Fibroblast of villous mesenchyme (primary cell): ENCODE measurements around the gene CIITA. TPM values are rescaled to one million over a fixed set of nuclear protein-coding genes. Genes with fewer than 3 reads are reported as not detected.

ENCODE experiments used
- DNase-seq: peaks from one replicate; pipeline ENCODE4 v3.0.0-alpha.2; 2010; ENCODE audit warnings: low read depth
- H3K4me3 ChIP-seq: 2 replicates; pipeline ENCODE4 v1.5.1; 2011; ENCODE audit warnings: low read depth, mild to moderate bottlenecking, low read length
- CTCF ChIP-seq: IDR thresholded peaks from 2 replicates; pipeline ENCODE4 v1.5.1; 2012; ENCODE audit warnings: low read depth, mild to moderate bottlenecking, low read length; ENCODE audit not compliant: insufficient read depth
- total RNA-seq: library from RNA; depleted of rRNA; stranded (reverse); fragments of >200 nt; gene quantifications from 2 replicates; pipeline ENCODE4 v1.2.3, GENCODE V29; 2012

The CIITA gene
- total RNA-seq, 1 donor, result under 0.01 TPM

- no peak for TF ChIP-seq CTCF
- DNase-seq, result no peak
- no peak overlapping the region for H3K4me3 ChIP-seq
These were observed 91.5 kb downstream of the CIITA start for GRCh38 chr16:10968498-10968897.

- TF ChIP-seq CTCF, result no peak
These were observed 92.6 kb downstream of the CIITA start for GRCh38 chr16:10969615-10970014.

GRCh38 chr16:10970065-10970464 is 93.1 kb downstream of the CIITA start:
- no peak for DNase-seq

More at GRCh38 chr16:10969615-10970014, 92.6 kb downstream of the CIITA start:
- DNase-seq, result no peak
- H3K4me3 ChIP-seq, result no peak overlapping the region

GRCh38 chr16:10971560-10971961 is 94.6 kb downstream of the CIITA start:
- DNase-seq, result peak; percentile 94
- TF ChIP-seq CTCF, result peak; percentile 69
- H3K4me3 ChIP-seq, result no peak overlapping the region

More at GRCh38 chr16:10970065-10970464, 93.1 kb downstream of the CIITA start:
- TF ChIP-seq CTCF, result no peak
- H3K4me3 ChIP-seq, result no peak overlapping the region

GRCh38 chr16:10972108-10972818 is 95.3 kb downstream of the CIITA start:
- TF ChIP-seq CTCF, result no peak
- H3K4me3 ChIP-seq, result no peak overlapping the region
- DNase-seq, result no peak

- no peak overlapping the region for H3K4me3 ChIP-seq
- DNase-seq, result no peak
- no peak for TF ChIP-seq CTCF
These were observed 95.9 kb downstream of the CIITA start for GRCh38 chr16:10972819-10973464.

GRCh38 chr16:10976634-10977033 is 99.6 kb downstream of the CIITA start:
- DNase-seq, result peak; percentile 35
- no peak for TF ChIP-seq CTCF
- no peak overlapping the region for H3K4me3 ChIP-seq
